Cardiac muscle cell (in vitro differentiated cells and primary cell): ENCODE data around the gene MS4A18. TPM values are rescaled to one million over a fixed set of nuclear protein-coding genes. Genes with fewer than 3 reads are reported as not detected.
"Not testable (repeated sequence)": the region's sequence is repeated elsewhere in the genome, so short reads cannot be mapped to it uniquely, and the experiment has no call there.

Source experiments
- DNase-seq, 2 donors: peaks; one replicate each; pipeline versions ENCODE4 v3.0.0 to v3.0.0-alpha.2; 2010 to 2017; ENCODE audit warnings: low read depth in 1 of 2, low spot score in 1 of 2
- H3K27ac ChIP-seq: fragments of 200-600 bp; sonication (generic); 2 replicates; pipeline ENCODE4 v1.5.1; 2016
- H3K27me3 ChIP-seq: fragments of 200-600 bp; sonication (generic); 2 replicates; pipeline ENCODE4 v1.6.0; 2016; ENCODE audit warnings: control low read depth
- H3K36me3 ChIP-seq: fragments of 200-600 bp; sonication (generic); 2 replicates; pipeline ENCODE4 v1.5.1; 2016; ENCODE audit warnings: control low read depth
- H3K4me1 ChIP-seq: fragments of 200-600 bp; sonication (generic); 2 replicates; pipeline ENCODE4 v1.8.1; 2017; ENCODE audit warnings: low read depth, mild to moderate bottlenecking, mixed run types
- H3K4me3 ChIP-seq: fragments of 200-600 bp; sonication (generic); 2 replicates; pipeline ENCODE4 v1.5.1; 2016; ENCODE audit warnings: mild to moderate bottlenecking
- H3K9me3 ChIP-seq: fragments of 200-600 bp; sonication (generic); 2 replicates; pipeline ENCODE4 v1.5.1; 2017; ENCODE audit warnings: low read depth, mild to moderate bottlenecking, control low read depth
- polyA plus RNA-seq: library from polyadenylated mRNA; unstranded; fragments of >200 nt; fragmentation: Nextera tagmentation; extraction: Ambion mirVana; gene quantifications from 2 replicates; pipeline ENCODE4 v1.2.1, GENCODE V29; 2016
- total RNA-seq: library from RNA; depleted of rRNA; stranded (reverse); fragments of >200 nt; gene quantifications from 2 replicates; pipeline ENCODE4 v1.2.3, GENCODE V29; 2016
- TF ChIP-seq, protein P1 (sequence below): IDR thresholded peaks from 2 replicates; pipeline ENCODE4 v1.5.1; 2012; ENCODE audit warnings: low read depth, mild to moderate bottlenecking, low read length

The MS4A18 gene
- total and polyA plus RNA-seq, 2 experiments from 2014 or later: not detected

DNA sequence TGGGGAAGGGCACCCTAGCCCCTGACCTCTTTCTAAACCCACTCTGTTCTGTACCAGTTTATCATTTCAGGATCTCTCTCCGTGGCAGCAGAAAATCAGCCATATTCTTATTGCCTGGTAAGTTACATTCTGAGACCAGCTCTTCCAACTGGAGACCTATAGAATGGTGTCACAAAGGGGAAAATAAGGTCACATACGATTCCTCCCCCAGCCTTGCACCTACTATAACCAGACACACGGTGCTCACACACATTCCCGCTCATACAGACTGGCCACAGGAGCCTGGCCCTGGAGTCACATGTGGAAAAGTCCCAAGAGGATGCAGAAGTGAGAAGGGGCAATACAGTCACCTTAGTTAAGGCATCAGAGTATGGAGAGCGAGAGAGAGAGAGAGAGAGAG lies 17.6 kb upstream of the MS4A18 start:
- Histone ChIP-seq H3K36me3 (no peaks in the 10 kb centered on the region), H3K9me3 (no peaks in the 10 kb centered on the region), H3K27ac (no peak overlapping the region), H3K4me3 (no peak overlapping the region), H3K4me1 (no peaks in the 10 kb centered on the region), H3K27me3 (peaks cover 4% of the 10 kb centered on the region)
- TF ChIP-seq, protein P1, sequence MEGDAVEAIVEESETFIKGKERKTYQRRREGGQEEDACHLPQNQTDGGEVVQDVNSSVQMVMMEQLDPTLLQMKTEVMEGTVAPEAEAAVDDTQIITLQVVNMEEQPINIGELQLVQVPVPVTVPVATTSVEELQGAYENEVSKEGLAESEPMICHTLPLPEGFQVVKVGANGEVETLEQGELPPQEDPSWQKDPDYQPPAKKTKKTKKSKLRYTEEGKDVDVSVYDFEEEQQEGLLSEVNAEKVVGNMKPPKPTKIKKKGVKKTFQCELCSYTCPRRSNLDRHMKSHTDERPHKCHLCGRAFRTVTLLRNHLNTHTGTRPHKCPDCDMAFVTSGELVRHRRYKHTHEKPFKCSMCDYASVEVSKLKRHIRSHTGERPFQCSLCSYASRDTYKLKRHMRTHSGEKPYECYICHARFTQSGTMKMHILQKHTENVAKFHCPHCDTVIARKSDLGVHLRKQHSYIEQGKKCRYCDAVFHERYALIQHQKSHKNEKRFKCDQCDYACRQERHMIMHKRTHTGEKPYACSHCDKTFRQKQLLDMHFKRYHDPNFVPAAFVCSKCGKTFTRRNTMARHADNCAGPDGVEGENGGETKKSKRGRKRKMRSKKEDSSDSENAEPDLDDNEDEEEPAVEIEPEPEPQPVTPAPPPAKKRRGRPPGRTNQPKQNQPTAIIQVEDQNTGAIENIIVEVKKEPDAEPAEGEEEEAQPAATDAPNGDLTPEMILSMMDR: no peak
- no peak for DNase-seq

- Histone ChIP-seq H3K27ac (no peak overlapping the region), H3K4me1 (no peaks in the 10 kb centered on the region), H3K4me3 (no peak overlapping the region), H3K36me3 (no peaks in the 10 kb centered on the region), H3K27me3 (peaks cover 4% of the 10 kb centered on the region), H3K9me3 (no peaks in the 10 kb centered on the region)
- DNase-seq: no peak
- TF ChIP-seq, protein P1: no peak
Observed at GRCh38 chr11:60710482-60710881, 14.0 kb upstream of the MS4A18 start.

- no peak for DNase-seq
- Histone ChIP-seq H3K4me3 (no peak overlapping the region), H3K4me1 (no peaks in the 10 kb centered on the region), H3K9me3 (no peaks in the 10 kb centered on the region), H3K27ac (no peak overlapping the region), H3K27me3 (peaks cover 4% of the 10 kb centered on the region), H3K36me3 (no peaks in the 10 kb centered on the region)
- TF ChIP-seq, protein P1: no peak
Observed at GRCh38 chr11:60711276-60711675, 13.2 kb upstream of the MS4A18 start.

- H3K27me3 ChIP-seq, H3K9me3 ChIP-seq, H3K27ac ChIP-seq, H3K4me3 ChIP-seq, DNase-seq, H3K4me1 ChIP-seq, H3K36me3 ChIP-seq: not testable (repeated sequence)
Observed at GRCh38 chr11:60713423-60713822, 11.1 kb upstream of the MS4A18 start.

- no peak for DNase-seq
- Histone ChIP-seq H3K4me3 (no peak overlapping the region), H3K9me3 (no peaks in the 10 kb centered on the region), H3K4me1 (no peaks in the 10 kb centered on the region), H3K27ac (no peak overlapping the region), H3K36me3 (no peaks in the 10 kb centered on the region), H3K27me3 (no peaks in the 10 kb centered on the region)
- TF ChIP-seq, protein P1: no peak
Observed at GRCh38 chr11:60717956-60718355, 6.6 kb upstream of the MS4A18 start.

- no peaks in the 10 kb centered on the region for H3K4me1 ChIP-seq
- H3K9me3 ChIP-seq: no peaks in the 10 kb centered on the region
- no peak for DNase-seq
- TF ChIP-seq, protein P1: no peak
- no peak overlapping the region for H3K27ac ChIP-seq
- no peak overlapping the region for H3K4me3 ChIP-seq
- H3K36me3 ChIP-seq: no peaks in the 10 kb centered on the region
- no peaks in the 10 kb centered on the region for H3K27me3 ChIP-seq
Observed at GRCh38 chr11:60718524-60719316, 5.8 kb upstream of the MS4A18 start.
